SU-DHL-6 (cell line): Measurements from ENCODE around the gene ITGAE.

Experiments used
- H2AFZ ChIP-seq: fragments of 200-600 bp; sonication (generic); 2 replicates; pipeline ENCODE4 v1.6.1; 2014; ENCODE audit warnings: low read depth, mild to moderate bottlenecking, moderate library complexity, mixed read lengths, antibody characterized with exemption, low read length; ENCODE audit not compliant: severe bottlenecking
- H3F3A ChIP-seq: fragments of 200-600 bp; shearing (Covaris generic); 2 replicates; pipeline ENCODE4 v1.6.0; 2016; ENCODE audit warnings: antibody characterized with exemption, mild to moderate bottlenecking; ENCODE audit not compliant: insufficient read depth
- H3K27ac ChIP-seq: fragments of 200-600 bp; sonication (generic); 2 replicates; pipeline ENCODE4 v1.5.1; 2016; ENCODE audit warnings: low read depth, mild to moderate bottlenecking, low read length, moderate library complexity, mixed read lengths
- H3K27me3 ChIP-seq: fragments of 200-600 bp; sonication (generic), shearing (Covaris generic); 2 replicates; pipeline ENCODE4 v1.6.0; 2014; ENCODE audit warnings: mild to moderate bottlenecking, low read length
- H3K36me3 ChIP-seq: fragments of 200-600 bp; sonication (generic); 2 replicates; pipeline ENCODE4 v1.6.1; 2014; ENCODE audit warnings: mild to moderate bottlenecking, low read length, mixed read lengths
- H3K4me2 ChIP-seq: fragments of 300-600, 200-600 bp; shearing (Covaris generic), sonication (generic); 2 replicates; pipeline ENCODE4 v1.6.0; 2014; ENCODE audit warnings: low read length, low read depth, mild to moderate bottlenecking; ENCODE audit not compliant: poor library complexity, severe bottlenecking
- H3K4me3 ChIP-seq: fragments of 200-600 bp; sonication (generic); 2 replicates; pipeline ENCODE4 v1.5.1; 2014; ENCODE audit warnings: antibody characterized with exemption, low read length, mild to moderate bottlenecking, mixed read lengths; ENCODE audit not compliant: insufficient read depth, poor library complexity, severe bottlenecking
- H3K79me2 ChIP-seq: fragments of 200-600 bp; sonication (generic); 2 replicates; pipeline ENCODE4 v1.6.1; 2014; ENCODE audit warnings: mild to moderate bottlenecking, low read length, moderate library complexity; ENCODE audit not compliant: insufficient read depth
- H3K9ac ChIP-seq: fragments of 200-600 bp; sonication (generic); 2 replicates; pipeline ENCODE4 v1.7.0; 2014; ENCODE audit warnings: mild to moderate bottlenecking, low read length
- H3K9me2 ChIP-seq: fragments of 200-600 bp; sonication (generic); replicated peaks from 2 replicates; pipeline ENCODE4 v1.6.1; 2014; ENCODE audit warnings: low read length; ENCODE audit not compliant: insufficient read depth
- H3K9me3 ChIP-seq: fragments of 200-600 bp; sonication (generic); 2 replicates; pipeline ENCODE4 v1.6.1; 2014; ENCODE audit warnings: low read length, mixed read lengths; ENCODE audit not compliant: insufficient read depth
- H4K20me1 ChIP-seq: fragments of 200-600 bp; sonication (generic); 2 replicates; pipeline ENCODE4 v1.6.1; 2014; ENCODE audit warnings: low read depth, mild to moderate bottlenecking, antibody characterized with exemption, low read length, moderate library complexity, mixed read lengths
- CTCF ChIP-seq: fragments of 200-600 bp; sonication (generic); IDR thresholded peaks from one replicate; pipeline ENCODE4 v1.5.1; 2017; ENCODE audit warnings: antibody characterized with exemption, mild to moderate bottlenecking, low read length, moderate library complexity; ENCODE audit not compliant: insufficient read depth, poor library complexity, severe bottlenecking
- EZH2phosphoT487 ChIP-seq: fragments of 200-600 bp; sonication (generic), shearing (Covaris generic); conservative IDR thresholded peaks from 2 replicates; pipeline ENCODE4 v1.6.1; 2018; ENCODE audit warnings: mild to moderate bottlenecking, antibody characterized with exemption, low read length, moderate library complexity, mixed read lengths

Gene ITGAE

GRCh38 chr17:3682033-3682432 is 119.0 kb downstream of the ITGAE start:
- H3K36me3 ChIP-seq = no peaks in the 10 kb centered on the region
- no peak overlapping the region for H2AFZ ChIP-seq
- no peaks in the 10 kb centered on the region; the same call in 1 of the 2 replicates for H3F3A ChIP-seq
- no peak overlapping the region for H3K4me2 ChIP-seq
- H3K79me2 ChIP-seq = no peaks in the 10 kb centered on the region
- no peak overlapping the region for H3K27ac ChIP-seq
- no peak overlapping the region for H3K4me3 ChIP-seq
- no peaks in the 10 kb centered on the region for H3K9me3 ChIP-seq
- no peak overlapping the region for H3K9ac ChIP-seq
- no peaks in the 10 kb centered on the region for H4K20me1 ChIP-seq
- H3K27me3 ChIP-seq = no peaks in the 10 kb centered on the region
- H3K9me2 ChIP-seq = no peaks in the 10 kb centered on the region
- TF ChIP-seq EZH2phosphoT487 = no peak
- TF ChIP-seq CTCF = no peak

- Histone ChIP-seq H3K79me2 (no peaks in the 10 kb centered on the region), H3F3A (no peaks in the 10 kb centered on the region; the same call in 1 of the 2 replicates), H2AFZ (no peak overlapping the region), H3K9me3 (no peaks in the 10 kb centered on the region), H4K20me1 (no peaks in the 10 kb centered on the region), H3K4me2 (no peak overlapping the region), H3K27me3 (no peaks in the 10 kb centered on the region), H3K27ac (no peak overlapping the region), H3K9me2 (no peaks in the 10 kb centered on the region), H3K9ac (no peak overlapping the region), H3K36me3 (no peaks in the 10 kb centered on the region), H3K4me3 (no peak overlapping the region)
- TF ChIP-seq CTCF = no peak
- TF ChIP-seq EZH2phosphoT487 = no peak
Measured at GRCh38 chr17:3681565-3681964, 119.4 kb downstream of the ITGAE start.

GRCh38 chr17:3681057-3681456 is 119.9 kb downstream of the ITGAE start:
- no peak overlapping the region for H2AFZ ChIP-seq
- H3K27ac ChIP-seq = no peak overlapping the region
- H4K20me1 ChIP-seq = no peaks in the 10 kb centered on the region
- H3K9me3 ChIP-seq = no peaks in the 10 kb centered on the region
- no peaks in the 10 kb centered on the region for H3K36me3 ChIP-seq
- H3K9ac ChIP-seq = no peak overlapping the region
- no peak overlapping the region for H3K4me3 ChIP-seq
- H3K79me2 ChIP-seq = no peaks in the 10 kb centered on the region
- no peak overlapping the region for H3K4me2 ChIP-seq
- H3K9me2 ChIP-seq = no peaks in the 10 kb centered on the region
- H3F3A ChIP-seq = no peaks in the 10 kb centered on the region; the same call in 1 of the 2 replicates
- H3K27me3 ChIP-seq = no peaks in the 10 kb centered on the region
- no peak for TF ChIP-seq EZH2phosphoT487
- no peak for TF ChIP-seq CTCF
